Fibroblast of lung (primary cell): Measurements from ENCODE around the gene NR1H4. TPM values are rescaled to one million over a fixed set of nuclear protein-coding genes. Genes with fewer than 3 reads are reported as not detected.

Experiments used
- DNase-seq, 2 donors: peaks; one replicate each; pipeline versions ENCODE4 v3.0.0 to v3.0.0-alpha.2; 2010; ENCODE audit warnings: low read depth in 2 of 2
- H2AFZ ChIP-seq: 2 replicates; pipeline ENCODE4 v1.5.1; 2012; ENCODE audit warnings: low read length, control low read depth, inconsistent platforms
- H3K27ac ChIP-seq: 2 replicates; pipeline ENCODE4 v1.5.1; 2011; ENCODE audit warnings: low read length, control low read depth; ENCODE audit not compliant: insufficient read depth
- H3K27me3 ChIP-seq: 2 replicates; pipeline ENCODE4 v1.5.1; 2011; ENCODE audit warnings: mild to moderate bottlenecking, low read length; ENCODE audit not compliant: control insufficient read depth, insufficient read depth
- H3K36me3 ChIP-seq: 2 replicates; pipeline ENCODE4 v1.5.1; 2011; ENCODE audit warnings: low read length; ENCODE audit not compliant: control insufficient read depth, insufficient read depth
- H3K4me1 ChIP-seq: 2 replicates; pipeline ENCODE4 v1.5.1; 2011; ENCODE audit warnings: low read length; ENCODE audit not compliant: control insufficient read depth, insufficient read depth; ENCODE audit errors: extremely low read depth
- H3K4me2 ChIP-seq: 2 replicates; pipeline ENCODE4 v1.5.1; 2011; ENCODE audit warnings: low read length, control low read depth; ENCODE audit not compliant: insufficient read depth; ENCODE audit errors: extremely low read depth
- H3K4me3 ChIP-seq, 4 experiments: fragments of 200-600 bp in 1 of 4; sonication (generic) in 1 of 4; replicated peaks in 1 of 4; 2 replicates each; pipeline ENCODE4 v1.5.1; 2011 to 2016; ENCODE audit warnings: low read length in 4 of 4, low read depth in 3 of 4, mild to moderate bottlenecking in 3 of 4, control low read depth in 2 of 4, inconsistent platforms in 1 of 4, mixed read lengths in 1 of 4; ENCODE audit not compliant: insufficient read depth in 1 of 4; ENCODE audit errors: control extremely low read depth in 1 of 4
- H3K79me2 ChIP-seq: 2 replicates; pipeline ENCODE4 v1.5.1; 2012; ENCODE audit warnings: mild to moderate bottlenecking, low read length, inconsistent platforms; ENCODE audit not compliant: control insufficient read depth, insufficient read depth
- H3K9ac ChIP-seq: 2 replicates; pipeline ENCODE4 v1.5.1; 2011; ENCODE audit warnings: mild to moderate bottlenecking, low read length, control low read depth; ENCODE audit not compliant: insufficient read depth
- H3K9me3 ChIP-seq: 2 replicates; pipeline ENCODE4 v1.5.1; 2012; ENCODE audit warnings: low read depth, low read length; ENCODE audit not compliant: control insufficient read depth, insufficient read depth
- H4K20me1 ChIP-seq: 2 replicates; pipeline ENCODE4 v1.5.1; 2011; ENCODE audit warnings: low read length; ENCODE audit not compliant: control insufficient read depth, insufficient read depth; ENCODE audit errors: extremely low read depth
- EZH2 ChIP-seq: IDR thresholded peaks from 2 replicates; pipeline ENCODE4 v1.5.1; 2012; ENCODE audit warnings: low read length, control low read depth, mild to moderate bottlenecking; ENCODE audit errors: missing control alignments
- polyA plus RNA-seq, 2 donors: library from polyadenylated mRNA; depleted of rRNA in 1 of 2; stranded (reverse) in 1 of 2; unstranded in 1 of 2; fragments of >200 nt; gene quantifications; 2 replicates each; pipeline ENCODE4 v1.2.1, GENCODE V29; 2011 to 2012; ENCODE audit warnings: missing spikeins in 1 of 2
- total RNA-seq: library from RNA; depleted of rRNA; stranded (reverse); fragments of >200 nt; gene quantifications from 2 replicates; pipeline ENCODE4 v1.2.1, GENCODE V29; 2014
- TF ChIP-seq, protein P1 (sequence below), 2 donors: IDR thresholded peaks in 1 of 2; conservative IDR thresholded peaks in 1 of 2; 1 replicate in 1 of 2; 2 replicates in 1 of 2; pipeline ENCODE4 v1.5.1; 2011 to 2012; ENCODE audit warnings: low read length in 2 of 2, control low read depth in 1 of 2, inconsistent platforms in 1 of 2, low read depth in 1 of 2, mild to moderate bottlenecking in 1 of 2

NR1H4 gene
- total and polyA plus RNA-seq, 2 donors (not counting 1 experiment from before 2014, with no cell fraction given) = not detected

- peaks cover 2% of the 10 kb centered on the region for H3K36me3 ChIP-seq
- H3K4me3 ChIP-seq = no peak overlapping the region
- no peaks in the 10 kb centered on the region for H4K20me1 ChIP-seq
- H2AFZ ChIP-seq = no peak overlapping the region
- peaks cover 8% of the 10 kb centered on the region for H3K79me2 ChIP-seq
- no peak overlapping the region for H3K9ac ChIP-seq
- H3K27me3 ChIP-seq = no peaks in the 10 kb centered on the region
- H3K9me3 ChIP-seq = no peaks in the 10 kb centered on the region
- H3K4me2 ChIP-seq = no peak overlapping the region
- TF ChIP-seq EZH2 = no peak
- TF ChIP-seq, protein P1, sequence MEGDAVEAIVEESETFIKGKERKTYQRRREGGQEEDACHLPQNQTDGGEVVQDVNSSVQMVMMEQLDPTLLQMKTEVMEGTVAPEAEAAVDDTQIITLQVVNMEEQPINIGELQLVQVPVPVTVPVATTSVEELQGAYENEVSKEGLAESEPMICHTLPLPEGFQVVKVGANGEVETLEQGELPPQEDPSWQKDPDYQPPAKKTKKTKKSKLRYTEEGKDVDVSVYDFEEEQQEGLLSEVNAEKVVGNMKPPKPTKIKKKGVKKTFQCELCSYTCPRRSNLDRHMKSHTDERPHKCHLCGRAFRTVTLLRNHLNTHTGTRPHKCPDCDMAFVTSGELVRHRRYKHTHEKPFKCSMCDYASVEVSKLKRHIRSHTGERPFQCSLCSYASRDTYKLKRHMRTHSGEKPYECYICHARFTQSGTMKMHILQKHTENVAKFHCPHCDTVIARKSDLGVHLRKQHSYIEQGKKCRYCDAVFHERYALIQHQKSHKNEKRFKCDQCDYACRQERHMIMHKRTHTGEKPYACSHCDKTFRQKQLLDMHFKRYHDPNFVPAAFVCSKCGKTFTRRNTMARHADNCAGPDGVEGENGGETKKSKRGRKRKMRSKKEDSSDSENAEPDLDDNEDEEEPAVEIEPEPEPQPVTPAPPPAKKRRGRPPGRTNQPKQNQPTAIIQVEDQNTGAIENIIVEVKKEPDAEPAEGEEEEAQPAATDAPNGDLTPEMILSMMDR (conservative IDR thresholded peaks at IDR 0.05 in 1 of 2, IDR thresholded peaks at IDR 0.05 in 1 of 2; ENCODE audit: low read depth in 1 of 2, low read length in 2 of 2) = no peak
- H3K27ac ChIP-seq = no peak overlapping the region
- no peaks in the 10 kb centered on the region for H3K4me1 ChIP-seq
- DNase-seq = no peak
Observed at GRCh38 chr12:100610666-100611430, 137.2 kb downstream of the NR1H4 start.

- H3K36me3 ChIP-seq = peaks cover 2% of the 10 kb centered on the region
- peaks cover 8% of the 10 kb centered on the region for H3K79me2 ChIP-seq
- H3K4me2 ChIP-seq = no peak overlapping the region
- H3K4me3 ChIP-seq = no peak overlapping the region
- no peaks in the 10 kb centered on the region for H3K4me1 ChIP-seq
- no peaks in the 10 kb centered on the region for H4K20me1 ChIP-seq
- H3K27ac ChIP-seq = no peak overlapping the region
- no peak overlapping the region for H2AFZ ChIP-seq
- TF ChIP-seq, protein P1 (conservative IDR thresholded peaks at IDR 0.05 in 1 of 2, IDR thresholded peaks at IDR 0.05 in 1 of 2; ENCODE audit: low read depth in 1 of 2, low read length in 2 of 2) = no peak
- TF ChIP-seq EZH2 = no peak
- no peak for DNase-seq
- no peaks in the 10 kb centered on the region for H3K9me3 ChIP-seq
- H3K9ac ChIP-seq = no peak overlapping the region
- no peaks in the 10 kb centered on the region for H3K27me3 ChIP-seq
Observed at GRCh38 chr12:100612606-100613005, 138.9 kb downstream of the NR1H4 start.

Other genes starting within 250 kb of the NR1H4 start
- gene DEPDC4, start 206.8 kb upstream of the NR1H4 start, total RNA-seq = 1.0 and 1.2 TPM in 2 replicates
- 1.3 and 1.9 TPM in 2 replicates for gene DEPDC4, start 206.8 kb upstream of the NR1H4 start, polyA plus RNA-seq
- 37.5 and 47.9 TPM in 2 replicates for gene SCYL2, start 206.7 kb upstream of the NR1H4 start, total RNA-seq
- gene SCYL2, start 206.7 kb upstream of the NR1H4 start, polyA plus RNA-seq = 34.6 and 43.0 TPM in 2 replicates
- not detected in 2 replicates for gene SLC17A8, start 116.8 kb upstream of the NR1H4 start, total RNA-seq
- not detected in 2 replicates for gene SLC17A8, start 116.8 kb upstream of the NR1H4 start, polyA plus RNA-seq
- gene GAS2L3, start 99.8 kb downstream of the NR1H4 start, total RNA-seq = 18.7 and 33.4 TPM in 2 replicates
- 13.2 and 20.3 TPM in 2 replicates for gene GAS2L3, start 99.8 kb downstream of the NR1H4 start, polyA plus RNA-seq